K562 (cell line): ENCODE data around the gene TOMM6. TPM values are rescaled to one million over a fixed set of nuclear protein-coding genes. Genes with fewer than 3 reads are reported as not detected.

ENCODE experiments used
- ATF1 ChIP-seq, 2 experiments: fragments of 450-650 bp in 1 of 2; IDR thresholded peaks; 2 replicates each; pipeline ENCODE4 v1.6.1; 2016; ENCODE audit warnings: missing compliant biosample characterization in 1 of 2, missing genetic modification characterization in 1 of 2
- CBX8 ChIP-seq: fragments of 200-600 bp; sonication (generic); IDR thresholded peaks from 2 replicates; pipeline ENCODE4 v1.6.1; 2012; ENCODE audit warnings: borderline replicate concordance, mixed run types, low read depth, mild to moderate bottlenecking, moderate library complexity, mixed read lengths, low read length, control low read depth, inconsistent platforms; ENCODE audit not compliant: poor library complexity, severe bottlenecking; ENCODE audit errors: extremely low read depth
- EP400 ChIP-seq: fragments of 450-650 bp; IDR thresholded peaks from 2 replicates; pipeline ENCODE4 v1.6.1; 2017; ENCODE audit warnings: antibody characterized with exemption, mild to moderate bottlenecking, moderate library complexity
- PHF21A ChIP-seq: fragments of 450-650 bp; IDR thresholded peaks from 2 replicates; pipeline ENCODE4 v1.6.1; 2017; ENCODE audit warnings: low read depth, borderline replicate concordance
- SIN3A ChIP-seq, 2 experiments: fragments of 150-350 bp in 1 of 2; IDR thresholded peaks; 2 replicates each; pipeline ENCODE4 v1.6.1; 2011 to 2016; ENCODE audit warnings: borderline replicate concordance in 2 of 2, low read depth in 2 of 2, low read length in 2 of 2, mild to moderate bottlenecking in 2 of 2, moderate library complexity in 2 of 2; ENCODE audit not compliant: control insufficient read depth in 1 of 2
- TAL1 ChIP-seq: fragments of 450-650 bp; IDR thresholded peaks from 2 replicates; pipeline ENCODE4 v1.6.1; 2016; ENCODE audit warnings: mild to moderate bottlenecking
- TOE1 ChIP-seq, 2 experiments: fragments of 450-650 bp in 1 of 2; sonication (generic) in 1 of 2; formaldehyde crosslinking in 1 of 2; IDR thresholded peaks; 2 replicates each; pipeline versions ENCODE4 v1.7.1 to v1.8.0; 2016 to 2022; ENCODE audit warnings: borderline replicate concordance in 2 of 2, mild to moderate bottlenecking in 2 of 2, antibody characterized with exemption in 1 of 2, inconsistent platforms in 1 of 2, low read depth in 1 of 2, missing genetic modification reagents in 1 of 2, moderate library complexity in 1 of 2
- ZNF165 ChIP-seq: fragments of 250-450 bp; sonication (Bioruptor Pico); IDR thresholded peaks from 2 replicates; pipeline ENCODE4 v1.4.0; 2020; ENCODE audit warnings: borderline replicate concordance
- ZNF23 ChIP-seq: fragments of 250-450 bp; sonication (Bioruptor Pico); IDR thresholded peaks from 2 replicates; pipeline ENCODE4 v1.4.0; 2020; ENCODE audit warnings: mild to moderate bottlenecking
- ZNF766 ChIP-seq: fragments of 200-800 bp; sonication (Bioruptor generic); conservative IDR thresholded peaks from 2 replicates; pipeline ENCODE4 v1.6.1; 2016; ENCODE audit warnings: missing genetic modification characterization, missing compliant biosample characterization
- polyA plus RNA-seq, 8 experiments: library from polyadenylated mRNA; depleted of rRNA in 4 of 8; stranded (reverse) in 5 of 8; unstranded in 3 of 8; fragments of >200 nt; fragmentation: Nextera tagmentation in 2 of 8; fragmentation: Illumina TruSeq in 1 of 8; extraction: Ambion mirVana in 2 of 8; extraction: Trizol in 1 of 8; gene quantifications; 2 replicates each; pipeline versions ENCODE4 v1.2.1 to v1.2.3, GENCODE V29; 2011 to 2014; ENCODE audit warnings: inconsistent platforms in 1 of 8, missing spikeins in 1 of 8
- total RNA-seq, 7 experiments: library from RNA; depleted of rRNA in 6 of 7; stranded (reverse); fragments of >200 nt in 6 of 7; fragmentation: Illumina TruSeq in 2 of 7; extraction: Trizol in 2 of 7; gene quantifications; 2 replicates each; pipeline versions ENCODE4 v1.2.1 to v1.2.3, GENCODE V29; 2011 to 2021; ENCODE audit warnings: low replicate concordance in 1 of 7
- TF ChIP-seq, protein P1 (sequence below): fragments of 250-450 bp; sonication (Bioruptor Pico); IDR thresholded peaks from 2 replicates; pipeline ENCODE4 v1.4.0; 2020; ENCODE audit warnings: mild to moderate bottlenecking, moderate library complexity
- TF ChIP-seq, protein P2 (sequence below), 2 experiments: fragments of 450-650 bp; conservative IDR thresholded peaks; 2 replicates each; pipeline ENCODE4 v1.6.1; 2017; ENCODE audit warnings: mild to moderate bottlenecking in 2 of 2, moderate library complexity in 2 of 2
- TF ChIP-seq, protein P3 (sequence below): fragments of 250-450 bp; sonication (Bioruptor Pico); IDR thresholded peaks from 2 replicates; pipeline ENCODE4 v1.4.0; 2020
- TF ChIP-seq, protein P4 (sequence below): sonication (generic); formaldehyde crosslinking; IDR thresholded peaks from 2 replicates; pipeline ENCODE4 v1.8.1; 2023; ENCODE audit warnings: mild to moderate bottlenecking, missing genetic modification reagents, moderate library complexity
- TF ChIP-seq, protein P5 (sequence below): fragments of 450-650 bp; IDR thresholded peaks from 2 replicates; pipeline ENCODE4 v1.6.1; 2014; ENCODE audit warnings: low read depth, mild to moderate bottlenecking, moderate library complexity, borderline replicate concordance

TOMM6 gene
- total and polyA plus RNA-seq, 9 of the 15 experiments (the other 6 are each of a cell fraction or from before 2014, with no cell fraction given), result 380 to 2,097 (median 1,065) TPM

DNA sequence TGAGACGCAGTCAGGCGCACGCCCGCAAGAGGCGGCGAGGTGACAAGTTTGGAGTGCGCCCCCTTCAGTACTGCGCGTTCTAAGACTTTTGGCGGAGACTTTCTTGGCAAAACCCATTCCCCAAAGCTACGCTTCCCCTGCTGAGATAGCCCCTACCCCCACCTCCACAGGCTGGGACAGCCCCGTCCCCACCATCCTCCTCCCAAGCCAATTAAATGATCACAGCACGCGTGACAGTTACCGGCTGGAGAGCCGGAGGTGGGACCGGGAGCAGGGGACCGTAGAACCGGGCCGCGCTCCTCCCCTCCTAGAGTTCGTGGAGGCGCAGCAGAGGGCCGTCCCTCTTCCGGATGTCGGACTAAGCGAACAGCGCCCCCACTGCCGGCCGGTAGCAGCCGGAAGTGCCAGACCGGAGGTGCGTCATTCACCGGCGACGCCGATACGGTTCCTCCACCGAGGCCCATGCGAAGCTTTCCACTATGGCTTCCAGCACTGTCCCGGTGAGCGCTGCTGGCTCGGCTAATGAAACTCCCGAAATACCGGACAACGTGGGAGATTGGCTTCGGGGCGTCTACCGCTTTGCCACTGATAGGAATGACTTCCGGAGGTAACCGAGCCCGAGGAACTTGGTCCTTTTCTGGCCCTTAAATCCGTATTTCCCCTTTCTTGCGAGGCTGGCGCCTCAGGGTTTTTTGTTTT, at the start of gene TOMM6 (continued):
- TF ChIP-seq, protein P1, sequence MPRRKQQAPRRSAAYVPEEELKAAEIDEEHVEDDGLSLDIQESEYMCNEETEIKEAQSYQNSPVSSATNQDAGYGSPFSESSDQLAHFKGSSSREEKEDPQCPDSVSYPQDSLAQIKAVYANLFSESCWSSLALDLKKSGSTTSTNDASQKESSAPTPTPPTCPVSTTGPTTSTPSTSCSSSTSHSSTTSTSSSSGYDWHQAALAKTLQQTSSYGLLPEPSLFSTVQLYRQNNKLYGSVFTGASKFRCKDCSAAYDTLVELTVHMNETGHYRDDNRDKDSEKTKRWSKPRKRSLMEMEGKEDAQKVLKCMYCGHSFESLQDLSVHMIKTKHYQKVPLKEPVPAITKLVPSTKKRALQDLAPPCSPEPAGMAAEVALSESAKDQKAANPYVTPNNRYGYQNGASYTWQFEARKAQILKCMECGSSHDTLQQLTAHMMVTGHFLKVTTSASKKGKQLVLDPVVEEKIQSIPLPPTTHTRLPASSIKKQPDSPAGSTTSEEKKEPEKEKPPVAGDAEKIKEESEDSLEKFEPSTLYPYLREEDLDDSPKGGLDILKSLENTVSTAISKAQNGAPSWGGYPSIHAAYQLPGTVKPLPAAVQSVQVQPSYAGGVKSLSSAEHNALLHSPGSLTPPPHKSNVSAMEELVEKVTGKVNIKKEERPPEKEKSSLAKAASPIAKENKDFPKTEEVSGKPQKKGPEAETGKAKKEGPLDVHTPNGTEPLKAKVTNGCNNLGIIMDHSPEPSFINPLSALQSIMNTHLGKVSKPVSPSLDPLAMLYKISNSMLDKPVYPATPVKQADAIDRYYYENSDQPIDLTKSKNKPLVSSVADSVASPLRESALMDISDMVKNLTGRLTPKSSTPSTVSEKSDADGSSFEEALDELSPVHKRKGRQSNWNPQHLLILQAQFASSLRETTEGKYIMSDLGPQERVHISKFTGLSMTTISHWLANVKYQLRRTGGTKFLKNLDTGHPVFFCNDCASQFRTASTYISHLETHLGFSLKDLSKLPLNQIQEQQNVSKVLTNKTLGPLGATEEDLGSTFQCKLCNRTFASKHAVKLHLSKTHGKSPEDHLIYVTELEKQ, result no peak
- TF ChIP-seq ZNF23 (CRISPR knock-in tag) (no peak), SIN3A (IDR thresholded peaks at IDR 0.05; ENCODE audit: borderline replicate concordance in 2 of 2, control insufficient read depth in 1 of 2, low read depth in 2 of 2, low read length in 2 of 2) (peak; percentile 95 to 98), TAL1 (no peak), PHF21A (peak; percentile 13; the same call in 1 of the 2 replicates), CBX8 (no peak), ZNF165 (CRISPR knock-in tag) (no peak), ATF1 (CRISPR knock-in tag; IDR thresholded peaks at IDR 0.05) (peak; percentile 95), ATF1 (tag; IDR thresholded peaks at IDR 0.05) (peak; percentile 99), TOE1 (IDR thresholded peaks at IDR 0.05; ENCODE audit: borderline replicate concordance) (peak; percentile 66), TOE1 (CRISPR knock-in tag; IDR thresholded peaks at IDR 0.05; ENCODE audit: borderline replicate concordance, low read depth) (peak; percentile 26; the same call in 1 of the 2 replicates), ZNF766 (CRISPR knock-in tag) (0 out of 2 replicates have a peak, but pooled peaks have one; percentile 44), EP400 (peak; percentile 97)
- TF ChIP-seq, protein P2, sequence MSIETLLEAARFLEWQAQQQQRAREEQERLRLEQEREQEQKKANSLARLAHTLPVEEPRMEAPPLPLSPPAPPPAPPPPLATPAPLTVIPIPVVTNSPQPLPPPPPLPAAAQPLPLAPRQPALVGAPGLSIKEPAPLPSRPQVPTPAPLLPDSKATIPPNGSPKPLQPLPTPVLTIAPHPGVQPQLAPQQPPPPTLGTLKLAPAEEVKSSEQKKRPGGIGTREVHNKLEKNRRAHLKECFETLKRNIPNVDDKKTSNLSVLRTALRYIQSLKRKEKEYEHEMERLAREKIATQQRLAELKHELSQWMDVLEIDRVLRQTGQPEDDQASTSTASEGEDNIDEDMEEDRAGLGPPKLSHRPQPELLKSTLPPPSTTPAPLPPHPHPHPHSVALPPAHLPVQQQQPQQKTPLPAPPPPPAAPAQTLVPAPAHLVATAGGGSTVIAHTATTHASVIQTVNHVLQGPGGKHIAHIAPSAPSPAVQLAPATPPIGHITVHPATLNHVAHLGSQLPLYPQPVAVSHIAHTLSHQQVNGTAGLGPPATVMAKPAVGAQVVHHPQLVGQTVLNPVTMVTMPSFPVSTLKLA (conservative IDR thresholded peaks at IDR 0.05), result peak; percentile 87 to 93
- TF ChIP-seq, protein P3, sequence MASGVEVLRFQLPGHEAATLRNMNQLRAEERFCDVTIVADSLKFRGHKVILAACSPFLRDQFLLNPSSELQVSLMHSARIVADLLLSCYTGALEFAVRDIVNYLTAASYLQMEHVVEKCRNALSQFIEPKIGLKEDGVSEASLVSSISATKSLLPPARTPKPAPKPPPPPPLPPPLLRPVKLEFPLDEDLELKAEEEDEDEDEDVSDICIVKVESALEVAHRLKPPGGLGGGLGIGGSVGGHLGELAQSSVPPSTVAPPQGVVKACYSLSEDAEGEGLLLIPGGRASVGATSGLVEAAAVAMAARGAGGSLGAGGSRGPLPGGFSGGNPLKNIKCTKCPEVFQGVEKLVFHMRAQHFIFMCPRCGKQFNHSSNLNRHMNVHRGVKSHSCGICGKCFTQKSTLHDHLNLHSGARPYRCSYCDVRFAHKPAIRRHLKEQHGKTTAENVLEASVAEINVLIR (CRISPR knock-in tag), result peak; percentile 96
- TF ChIP-seq, protein P4, sequence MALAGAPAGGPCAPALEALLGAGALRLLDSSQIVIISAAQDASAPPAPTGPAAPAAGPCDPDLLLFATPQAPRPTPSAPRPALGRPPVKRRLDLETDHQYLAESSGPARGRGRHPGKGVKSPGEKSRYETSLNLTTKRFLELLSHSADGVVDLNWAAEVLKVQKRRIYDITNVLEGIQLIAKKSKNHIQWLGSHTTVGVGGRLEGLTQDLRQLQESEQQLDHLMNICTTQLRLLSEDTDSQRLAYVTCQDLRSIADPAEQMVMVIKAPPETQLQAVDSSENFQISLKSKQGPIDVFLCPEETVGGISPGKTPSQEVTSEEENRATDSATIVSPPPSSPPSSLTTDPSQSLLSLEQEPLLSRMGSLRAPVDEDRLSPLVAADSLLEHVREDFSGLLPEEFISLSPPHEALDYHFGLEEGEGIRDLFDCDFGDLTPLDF (CRISPR knock-in tag), result peak; percentile 72; the same call in 1 of the 2 replicates
- TF ChIP-seq, protein P5, sequence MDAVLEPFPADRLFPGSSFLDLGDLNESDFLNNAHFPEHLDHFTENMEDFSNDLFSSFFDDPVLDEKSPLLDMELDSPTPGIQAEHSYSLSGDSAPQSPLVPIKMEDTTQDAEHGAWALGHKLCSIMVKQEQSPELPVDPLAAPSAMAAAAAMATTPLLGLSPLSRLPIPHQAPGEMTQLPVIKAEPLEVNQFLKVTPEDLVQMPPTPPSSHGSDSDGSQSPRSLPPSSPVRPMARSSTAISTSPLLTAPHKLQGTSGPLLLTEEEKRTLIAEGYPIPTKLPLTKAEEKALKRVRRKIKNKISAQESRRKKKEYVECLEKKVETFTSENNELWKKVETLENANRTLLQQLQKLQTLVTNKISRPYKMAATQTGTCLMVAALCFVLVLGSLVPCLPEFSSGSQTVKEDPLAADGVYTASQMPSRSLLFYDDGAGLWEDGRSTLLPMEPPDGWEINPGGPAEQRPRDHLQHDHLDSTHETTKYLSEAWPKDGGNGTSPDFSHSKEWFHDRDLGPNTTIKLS, result peak; percentile 81; the same call in 1 of the 2 replicates
